GM21381 (cell line): ENCODE data around the gene GNE.
A peak's percentile ranks its signal among the peaks of the same experiment; 100 is the strongest.
"Not testable (repeated sequence)": the region's sequence is repeated elsewhere in the genome, so short reads cannot be mapped to it uniquely, and the experiment has no call there.

ENCODE experiments used
- ATAC-seq: cut with Tn5 transposase; IDR thresholded peaks from one replicate; pipeline ENCODE4 v1.9.1; 2021; ENCODE audit warnings: mild to moderate bottlenecking, moderate library complexity; ENCODE audit not compliant: unreplicated experiment

The GNE gene

GRCh38 chr9:36258208-36258995 is at the start of gene GNE:
TSS of gene GNE (minus strand) at chr9:36258448. CDS start at chr9:36249355, 9,093 bp downstream.
- peak; percentile 86 for ATAC-seq

GRCh38 chr9:36306471-36307306 is 48.4 kb upstream of the GNE start:
- ATAC-seq, result no peak

GRCh38 chr9:36304366-36304765 is 46.1 kb upstream of the GNE start:
- ATAC-seq, result not testable (repeated sequence)

- ATAC-seq, result no peak
Observed at GRCh38 chr9:36301227-36301626, 43.0 kb upstream of the GNE start.

- no peak for ATAC-seq
Observed at GRCh38 chr9:36298566-36298965, 40.3 kb upstream of the GNE start.

GRCh38 chr9:36297798-36298197 is 39.5 kb upstream of the GNE start:
- no peak for ATAC-seq

- not testable (repeated sequence) for ATAC-seq
Observed at GRCh38 chr9:36294996-36295395, 36.7 kb upstream of the GNE start.

- no peak for ATAC-seq
Observed at GRCh38 chr9:36293918-36294317, 35.7 kb upstream of the GNE start.

- ATAC-seq, result no peak
Observed at GRCh38 chr9:36293171-36293570, 34.9 kb upstream of the GNE start.

GRCh38 chr9:36292641-36293040 is 34.4 kb upstream of the GNE start:
- ATAC-seq, result no peak

GRCh38 chr9:36290996-36291395 is 32.7 kb upstream of the GNE start:
- no peak for ATAC-seq

- no peak for ATAC-seq
Observed at GRCh38 chr9:36289836-36290435, 31.7 kb upstream of the GNE start.

- no peak for ATAC-seq
Observed at GRCh38 chr9:36288070-36288469, 29.8 kb upstream of the GNE start.

GRCh38 chr9:36286388-36286787 is 28.1 kb upstream of the GNE start:
- ATAC-seq, result no peak

GRCh38 chr9:36284226-36284625 is 26.0 kb upstream of the GNE start:
- no peak for ATAC-seq

GRCh38 chr9:36282275-36282674 is 24.0 kb upstream of the GNE start:
- ATAC-seq, result no peak

GRCh38 chr9:36280989-36281388 is 22.7 kb upstream of the GNE start:
- ATAC-seq, result no peak

GRCh38 chr9:36278243-36278642 is 20.0 kb upstream of the GNE start:
- no peak for ATAC-seq

GRCh38 chr9:36276781-36277181 is 18.5 kb upstream of the GNE start:
- no peak for ATAC-seq

GRCh38 chr9:36276254-36276653 is 18.0 kb upstream of the GNE start:
- no peak for ATAC-seq

- no peak for ATAC-seq
Observed at GRCh38 chr9:36275060-36275459, 16.8 kb upstream of the GNE start.

- not testable (repeated sequence) for ATAC-seq
Observed at GRCh38 chr9:36273354-36273753, 15.1 kb upstream of the GNE start.
